Measurements from ENCODE around the gene C4orf50.

The C4orf50 gene

GRCh38 chr4:5917672-5918071, 100.6 kb downstream of the C4orf50 start:
- no peak for DNase-seq

- DNase-seq, result no peak
These were observed 102.0 kb downstream of the C4orf50 start for GRCh38 chr4:5916229-5916628.

- no peak for DNase-seq
These were observed 104.8 kb downstream of the C4orf50 start for GRCh38 chr4:5913454-5913853.

- no peak for DNase-seq
These were observed 105.6 kb downstream of the C4orf50 start for GRCh38 chr4:5912614-5913019.

GRCh38 chr4:5908876-5909427, 109.3 kb downstream of the C4orf50 start:
- no peak for DNase-seq

GRCh38 chr4:5906191-5906590, 112.0 kb downstream of the C4orf50 start:
- no peak for DNase-seq

GRCh38 chr4:5905714-5906113, 112.5 kb downstream of the C4orf50 start:
- DNase-seq, result no peak

GRCh38 chr4:5900844-5901243, 117.4 kb downstream of the C4orf50 start:
- DNase-seq, result no peak

GRCh38 chr4:5899881-5900280, 118.3 kb downstream of the C4orf50 start:
- no peak for DNase-seq

- DNase-seq, result no peak
These were observed 118.8 kb downstream of the C4orf50 start for GRCh38 chr4:5899396-5899795.

- no peak for DNase-seq
These were observed 120.6 kb downstream of the C4orf50 start for GRCh38 chr4:5897674-5898073.

- no peak for DNase-seq
These were observed 122.9 kb downstream of the C4orf50 start for GRCh38 chr4:5895287-5895686.

GRCh38 chr4:5894266-5894665, 124.0 kb downstream of the C4orf50 start:
- DNase-seq, result no peak

GRCh38 chr4:5893591-5893990, 124.6 kb downstream of the C4orf50 start:
- DNase-seq, result no peak

GRCh38 chr4:5893004-5893580, 125.1 kb downstream of the C4orf50 start, which contains the start of gene CRMP1:
Gene CRMP1 (minus strand): TSS chr4:5893086. CDS start chr4:5892969, 117 bp downstream.
- no peak for DNase-seq

- no peak for DNase-seq
These were observed 125.8 kb downstream of the C4orf50 start for GRCh38 chr4:5892323-5893003.

GRCh38 chr4:5891563-5892322, 126.5 kb downstream of the C4orf50 start:
- DNase-seq, result no peak

- no peak for DNase-seq
These were observed 128.0 kb downstream of the C4orf50 start for GRCh38 chr4:5890063-5890727.

- DNase-seq, result no peak
These were observed 129.1 kb downstream of the C4orf50 start for GRCh38 chr4:5889002-5889696.

- no peak for DNase-seq
These were observed 129.8 kb downstream of the C4orf50 start for GRCh38 chr4:5888222-5889001.

GRCh38 chr4:5887361-5888221, 130.6 kb downstream of the C4orf50 start:
- no peak for DNase-seq
